ENCODE measurements around the gene SMAP2.

GRCh38 chr1:40399984-40400704, 26.6 kb downstream of the SMAP2 start:
- TF ChIP-seq POLR2AphosphoS5 (IDR thresholded peaks at IDR 0.05; ENCODE audit: low read depth, low read length) (no peak), FOXP2 (optimal IDR thresholded peaks at IDR 0.05; ENCODE audit: borderline replicate concordance, extremely low read depth, extremely low read length, insufficient read depth) (no peak), REST (IDR thresholded peaks at IDR 0.05; ENCODE audit: insufficient read depth in 1 of 2, low read depth in 2 of 2, low read length in 2 of 2) (no peak), SIN3A (IDR thresholded peaks at IDR 0.05; ENCODE audit: borderline replicate concordance, insufficient read depth, low read length) (no peak)

Data from PFSK-1 (cell line).